HEK293T (cell line): ENCODE results near the gene IQCB1.

Experiments
- CTCF ChIA-PET: fragments of 350-600 bp; formaldehyde crosslinking; extraction: SDS; loops from one replicate; lab custom pipeline; 2021; ENCODE audit warnings: antibody characterized with exemption, inconsistent platforms; lab: Yijun Ruan, JAX
- POLR2A ChIA-PET: fragments of 350-600 bp; formaldehyde crosslinking; extraction: SDS; loops from one replicate; lab custom pipeline; 2020; ENCODE audit warnings: antibody characterized with exemption, inconsistent platforms; lab: Yijun Ruan, JAX
- DNase-seq: peaks from one replicate; pipeline ENCODE4 v3.0.0; 2012; ENCODE audit warnings: mixed read lengths; ENCODE audit errors: extremely low spot score
- ARNT ChIP-seq: fragments of 450-650 bp; IDR thresholded peaks from 2 replicates; pipeline ENCODE4 v1.6.1; 2017; ENCODE audit warnings: mild to moderate bottlenecking
- BHLHE40 ChIP-seq: fragments of 450-650 bp; IDR thresholded peaks from 2 replicates; pipeline ENCODE4 v1.6.1; 2016; ENCODE audit warnings: mild to moderate bottlenecking, moderate library complexity, borderline replicate concordance
- CTBP1 ChIP-seq: fragments of 450-650 bp; IDR thresholded peaks from 2 replicates; pipeline ENCODE4 v1.6.1; 2016; ENCODE audit warnings: borderline replicate concordance
- ELF4 ChIP-seq: fragments of 450-650 bp; IDR thresholded peaks from 2 replicates; pipeline ENCODE4 v1.6.1; 2017; ENCODE audit warnings: antibody characterized with exemption
- FOXA1 ChIP-seq: fragments of 450-650 bp; IDR thresholded peaks from 2 replicates; pipeline ENCODE4 v1.6.1; 2016; ENCODE audit warnings: mild to moderate bottlenecking
- FOXK2 ChIP-seq: fragments of 450-650 bp; IDR thresholded peaks from 2 replicates; pipeline ENCODE4 v1.6.1; 2016; ENCODE audit warnings: mild to moderate bottlenecking
- FOXM1 ChIP-seq: fragments of 450-650 bp; IDR thresholded peaks from 2 replicates; pipeline ENCODE4 v1.6.1; 2017; ENCODE audit warnings: mild to moderate bottlenecking, borderline replicate concordance
- HDGF ChIP-seq: fragments of 450-650 bp; IDR thresholded peaks from 2 replicates; pipeline ENCODE4 v1.6.1; 2017; ENCODE audit warnings: antibody characterized with exemption, borderline replicate concordance
- L3MBTL2 ChIP-seq: fragments of 450-650 bp; conservative IDR thresholded peaks from 2 replicates; pipeline ENCODE4 v1.6.1; 2016; ENCODE audit warnings: mild to moderate bottlenecking
- LEF1 ChIP-seq: fragments of 450-650 bp; IDR thresholded peaks from 2 replicates; pipeline ENCODE4 v1.6.1; 2017; ENCODE audit warnings: mild to moderate bottlenecking, borderline replicate concordance
- NFRKB ChIP-seq: fragments of 450-650 bp; IDR thresholded peaks from 2 replicates; pipeline ENCODE4 v1.6.1; 2016; ENCODE audit warnings: mild to moderate bottlenecking, moderate library complexity
- SP1 ChIP-seq: fragments of 450-650 bp; IDR thresholded peaks from 2 replicates; pipeline ENCODE4 v1.6.1; 2017
- SUZ12 ChIP-seq: fragments of 450-650 bp; IDR thresholded peaks from 2 replicates; pipeline ENCODE4 v1.6.1; 2016; ENCODE audit warnings: mild to moderate bottlenecking
- TARDBP ChIP-seq: fragments of 450-650 bp; IDR thresholded peaks from 2 replicates; pipeline ENCODE4 v1.6.1; 2016
- ZNF384 ChIP-seq: fragments of 450-650 bp; IDR thresholded peaks from 2 replicates; pipeline ENCODE4 v1.6.1; 2016
- TF ChIP-seq, protein P1 (sequence below): fragments of 450-650 bp; IDR thresholded peaks from 2 replicates; pipeline ENCODE4 v1.6.1; 2016

IQCB1 gene

GRCh38 chr3:121723485-121723884 is 111.4 kb downstream of the IQCB1 start:
- ChIA-PET CTCF (no interaction called here), POLR2A (no interaction called here)
- DNase-seq: no peak
- no peak for TF ChIP-seq SUZ12
- TF ChIP-seq ZNF384: no peak
- no peak for TF ChIP-seq L3MBTL2
- TF ChIP-seq TARDBP: no peak
- TF ChIP-seq ARNT: no peak

- TF ChIP-seq SUZ12 (no peak), FOXK2 (no peak), TARDBP (no peak), LEF1 (no peak), ZNF384 (no peak), SP1 (no peak), NFRKB (no peak), ARNT (no peak), FOXA1 (no peak), HDGF (no peak), ELF4 (no peak), CTBP1 (no peak), L3MBTL2 (no peak), BHLHE40 (no peak), FOXM1 (no peak)
- TF ChIP-seq, protein P1, sequence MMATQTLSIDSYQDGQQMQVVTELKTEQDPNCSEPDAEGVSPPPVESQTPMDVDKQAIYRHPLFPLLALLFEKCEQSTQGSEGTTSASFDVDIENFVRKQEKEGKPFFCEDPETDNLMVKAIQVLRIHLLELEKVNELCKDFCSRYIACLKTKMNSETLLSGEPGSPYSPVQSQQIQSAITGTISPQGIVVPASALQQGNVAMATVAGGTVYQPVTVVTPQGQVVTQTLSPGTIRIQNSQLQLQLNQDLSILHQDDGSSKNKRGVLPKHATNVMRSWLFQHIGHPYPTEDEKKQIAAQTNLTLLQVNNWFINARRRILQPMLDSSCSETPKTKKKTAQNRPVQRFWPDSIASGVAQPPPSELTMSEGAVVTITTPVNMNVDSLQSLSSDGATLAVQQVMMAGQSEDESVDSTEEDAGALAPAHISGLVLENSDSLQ: no peak
- POLR2A ChIA-PET: no interaction called here
- DNase-seq: no peak
- CTCF ChIA-PET: no interaction called here
These were observed 112.4 kb downstream of the IQCB1 start for GRCh38 chr3:121722411-121722810.

- DNase-seq: no peak
- ChIA-PET CTCF (interaction anchor here (0.6 kb wide), 1 partner anchor 14 kb away, joined by 7 read pairs; no protein-coding TSS in a partner anchor), POLR2A (no interaction called here)
- no peak for TF ChIP-seq TARDBP
- no peak for TF ChIP-seq BHLHE40
- no peak for TF ChIP-seq FOXM1
- TF ChIP-seq LEF1: no peak
- no peak for TF ChIP-seq NFRKB
- no peak for TF ChIP-seq ELF4
- TF ChIP-seq SP1: no peak
- no peak for TF ChIP-seq L3MBTL2
- TF ChIP-seq FOXA1: no peak
These were observed 114.7 kb downstream of the IQCB1 start for GRCh38 chr3:121720163-121720562.
